ENCODE measurements around the gene RAB30.

DNA sequence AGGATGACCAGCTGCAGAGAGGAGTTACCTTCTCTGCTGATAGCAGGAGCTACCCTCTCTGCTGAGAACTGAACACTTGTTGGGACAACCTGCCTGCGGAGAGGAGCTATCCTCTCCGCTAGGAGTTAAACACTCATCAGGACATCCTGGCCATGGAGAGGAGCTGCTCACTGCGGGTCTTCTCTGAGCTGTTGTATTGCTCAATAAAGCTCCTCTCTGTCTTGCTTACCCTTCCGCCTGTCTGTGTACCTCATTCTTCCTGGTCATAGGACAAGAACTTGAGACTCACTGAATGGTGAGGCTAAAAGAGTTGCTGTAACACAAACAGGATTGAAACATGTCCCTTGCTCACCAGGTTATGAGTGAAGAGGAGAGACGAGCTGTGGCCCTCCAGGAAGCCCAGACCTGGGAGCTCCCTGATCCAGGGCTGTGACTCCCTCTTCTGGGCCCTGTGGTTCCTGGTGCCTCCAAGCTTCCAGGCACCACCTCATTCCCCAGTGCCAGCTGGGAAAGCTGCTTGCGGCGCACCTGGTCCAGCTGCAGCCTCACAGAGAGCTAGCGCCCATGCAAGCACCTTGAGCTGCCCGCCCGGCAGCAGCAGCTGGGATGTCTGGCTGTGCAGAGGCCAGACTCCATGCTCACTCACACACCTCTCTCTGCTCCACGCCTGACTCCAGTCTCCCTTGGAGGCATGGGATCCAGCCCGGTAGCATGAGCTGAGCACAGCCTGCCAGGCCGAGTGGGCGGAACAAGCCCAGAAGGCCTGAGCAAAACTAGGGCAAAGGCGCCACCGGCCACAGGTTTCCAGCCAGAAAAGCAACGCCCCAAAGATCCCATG lies 50.5 kb downstream of the RAB30 start:
- TF ChIP-seq FOXM1 (IDR thresholded peaks at IDR 0.05; ENCODE audit: borderline replicate concordance, low read depth): no peak
- no peak for TF ChIP-seq TAF1 (IDR thresholded peaks at IDR 0.05; ENCODE audit: low read depth)
- no peak for TF ChIP-seq YY1 (IDR thresholded peaks at IDR 0.05; ENCODE audit: low read depth)

Data from Ishikawa (cell line).